ENCODE data around the gene DLX1.

Gene DLX1

DNA sequence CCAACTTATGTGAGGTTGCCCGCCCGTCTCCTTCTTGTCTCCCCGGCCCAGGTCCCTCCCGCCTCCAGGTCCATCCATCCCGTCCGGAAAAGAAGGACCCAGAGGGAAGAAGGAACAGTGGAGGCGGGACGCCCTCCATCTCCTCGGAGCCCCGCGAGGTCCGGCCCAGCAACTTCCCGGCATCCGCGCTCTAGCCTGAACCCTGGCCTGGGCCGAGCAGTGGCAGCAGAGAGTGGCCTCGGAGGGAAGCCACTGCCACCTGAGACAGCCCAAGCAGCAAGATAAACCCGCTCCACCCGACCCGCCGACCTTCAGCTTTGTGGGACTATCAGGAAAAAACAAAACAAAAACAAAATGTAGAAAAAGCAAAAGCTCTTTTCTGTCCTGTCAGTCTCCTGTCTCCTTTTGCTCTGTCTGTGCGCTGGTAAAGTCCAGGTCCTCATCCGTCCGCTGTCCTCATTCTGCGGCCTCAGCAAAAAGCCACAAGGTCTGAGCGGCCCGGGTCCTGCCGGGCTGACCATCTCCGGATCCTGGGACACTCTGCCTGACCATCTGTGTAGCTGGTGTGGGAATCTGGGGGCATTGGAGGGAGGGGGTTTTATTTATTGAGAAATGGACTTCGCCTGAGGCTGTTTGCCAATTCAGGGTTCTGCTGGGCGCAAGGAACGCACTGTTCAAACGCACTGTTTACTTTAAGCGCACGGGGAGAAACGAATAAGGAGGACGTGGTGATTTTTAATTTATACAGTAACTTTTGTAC, 3.1 kb downstream of the DLX1 start:
- DNase-seq: no peak

DNA sequence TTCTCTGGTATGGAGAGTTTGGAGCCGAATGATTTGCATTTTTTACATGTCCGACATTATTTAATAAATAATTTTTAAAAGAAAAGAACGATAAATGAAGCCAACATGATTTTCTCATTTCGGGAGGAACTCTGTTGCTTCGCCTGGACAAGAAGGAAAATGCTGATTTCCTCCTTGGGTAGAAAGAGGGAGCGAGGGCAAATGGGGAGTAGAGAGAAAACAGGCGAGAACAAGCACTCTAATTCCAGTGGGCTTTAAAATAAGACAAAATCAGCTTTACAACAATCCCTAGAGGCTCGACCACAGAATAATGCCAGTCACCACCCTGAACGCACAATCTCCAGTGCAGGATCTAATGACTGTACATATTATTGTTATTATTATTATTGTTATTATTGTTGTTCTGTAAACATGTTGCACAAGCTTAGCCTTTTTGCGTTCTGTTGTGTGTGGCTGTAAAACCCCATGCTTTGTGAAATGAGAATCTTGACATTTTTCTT, 3.7 kb downstream of the DLX1 start:
- no peak for DNase-seq

DNA sequence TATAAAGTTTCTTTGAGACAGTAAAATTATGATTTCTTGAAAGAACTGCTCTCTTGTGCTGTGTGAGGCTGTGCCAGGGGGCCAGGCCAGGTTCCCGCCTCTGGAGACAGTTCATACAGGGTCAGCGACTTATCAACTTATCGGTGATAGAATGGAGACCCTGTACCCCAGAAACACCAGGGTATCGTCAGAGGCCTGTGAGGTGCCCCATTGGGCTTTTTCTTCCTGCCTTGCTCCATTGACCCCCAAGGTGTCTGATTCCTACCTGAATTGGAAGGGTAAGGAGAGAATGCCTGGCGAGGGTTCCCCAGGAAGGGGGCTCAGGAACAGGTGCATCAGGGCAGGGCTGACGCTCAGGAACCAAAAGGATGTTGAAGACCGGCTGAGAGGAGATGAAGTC, 4.3 kb downstream of the DLX1 start:
- DNase-seq: no peak

DNA sequence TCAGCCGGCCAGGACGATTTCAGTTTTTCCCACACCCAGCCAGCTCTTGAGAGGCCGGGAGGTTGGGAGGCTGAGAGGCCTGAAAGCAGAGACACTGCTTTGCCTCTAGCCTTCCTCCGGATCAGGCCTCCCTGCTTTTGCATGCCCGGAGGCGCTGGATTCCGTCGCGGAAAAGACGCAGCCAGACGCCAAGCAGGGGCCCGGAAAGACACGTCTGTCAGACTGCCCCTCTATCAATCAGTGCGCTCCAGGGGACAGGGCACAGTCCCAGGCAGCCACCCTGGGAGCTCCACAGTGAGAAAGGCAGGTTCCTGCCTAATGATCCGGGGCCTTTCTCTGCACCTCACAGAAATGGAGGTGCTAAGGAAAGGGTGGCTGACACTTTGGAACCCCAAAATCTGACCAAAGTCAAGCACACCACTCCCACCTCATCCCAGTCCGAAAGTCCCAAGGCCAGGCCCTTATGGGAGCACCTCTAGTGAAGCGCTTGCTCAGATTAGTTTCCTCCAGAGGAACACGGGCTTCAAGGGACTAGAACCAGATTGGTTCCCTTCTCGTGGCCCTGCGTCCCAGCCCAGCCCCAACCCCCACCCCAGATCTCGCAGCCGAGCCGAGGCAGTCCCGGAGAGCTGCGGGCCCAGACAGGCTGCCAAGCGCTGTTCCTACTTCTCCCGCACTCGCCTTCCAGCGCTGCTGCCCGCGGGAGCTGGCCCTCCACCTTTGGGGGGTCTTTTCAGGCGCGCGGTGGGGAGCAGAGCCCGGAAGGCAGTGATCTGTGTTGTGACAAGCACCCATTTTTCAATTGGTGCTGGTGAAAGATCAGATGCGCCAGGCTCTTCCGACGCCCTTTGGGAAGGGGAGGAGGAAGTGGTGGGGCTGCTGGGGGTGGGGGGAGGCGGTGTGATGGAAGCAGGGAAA, 5.0 kb downstream of the DLX1 start:
- no peak for DNase-seq

DNA sequence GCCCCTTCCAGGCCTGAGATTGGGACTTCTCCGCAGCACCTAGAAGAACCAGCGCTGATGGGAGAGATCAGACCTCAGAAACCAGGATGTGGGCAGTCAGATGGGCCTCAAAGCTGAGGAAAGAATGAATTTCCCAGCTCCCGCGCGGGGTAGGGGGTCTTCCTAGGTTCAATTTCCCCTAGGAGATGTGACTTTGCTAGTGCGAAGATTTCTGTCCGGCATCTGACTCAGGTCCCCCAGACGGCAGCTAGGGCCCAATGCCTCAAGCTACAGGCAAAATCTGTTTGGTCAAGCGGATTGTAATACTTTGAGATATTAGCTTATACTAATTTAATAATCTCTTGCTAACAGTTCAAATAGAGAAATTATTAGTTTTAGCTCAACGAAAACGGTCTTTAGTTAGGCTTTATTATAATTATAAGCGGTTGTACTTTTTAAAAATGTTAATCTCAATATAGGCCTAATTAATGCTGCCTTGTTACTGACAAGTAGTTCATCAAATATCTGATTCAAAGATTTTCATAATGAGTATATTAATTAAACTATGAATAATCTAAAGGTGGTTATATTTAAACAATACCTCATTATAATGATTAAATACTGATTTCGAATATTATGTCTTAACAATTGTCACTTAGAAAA, 5.8 kb downstream of the DLX1 start:
- no peak for DNase-seq

DNA sequence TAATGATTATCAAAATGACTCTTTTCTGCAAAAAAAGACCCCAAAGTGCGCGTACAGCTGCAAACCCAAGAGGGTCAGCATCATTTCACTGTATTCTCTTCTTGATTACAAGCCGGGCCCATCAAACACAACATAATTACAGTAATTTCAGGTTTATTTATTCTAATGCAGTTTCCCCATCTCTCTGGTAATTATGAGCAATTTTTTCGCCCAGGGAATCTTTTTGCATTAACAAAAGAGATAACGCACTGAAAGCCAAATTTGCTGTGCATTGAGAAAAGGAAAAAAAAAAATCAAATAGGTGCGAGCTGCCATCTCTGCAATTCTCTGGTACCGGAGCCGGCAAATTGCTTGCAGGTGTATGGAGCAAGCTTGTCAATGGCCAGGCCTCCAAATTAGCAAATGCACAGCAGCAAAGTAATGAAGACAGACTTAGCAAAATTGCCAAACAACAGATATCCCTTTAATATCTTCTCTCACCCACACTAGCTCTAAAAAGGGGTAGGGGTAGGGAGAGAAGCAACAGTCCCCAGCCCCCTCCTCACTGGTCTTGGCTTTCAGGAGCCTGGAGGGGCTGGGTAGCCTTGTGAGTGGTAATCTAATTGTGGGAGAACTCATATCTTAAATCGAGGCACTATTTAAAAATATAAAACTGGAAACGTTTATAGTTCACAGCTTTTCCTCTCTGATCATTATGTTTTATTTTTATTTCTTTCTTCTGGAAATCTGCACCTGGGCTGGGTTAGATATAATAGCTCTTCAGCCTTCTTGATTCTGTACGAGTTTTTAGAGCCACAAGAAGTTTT, 6.7 kb downstream of the DLX1 start:
- no peak for DNase-seq

DNA sequence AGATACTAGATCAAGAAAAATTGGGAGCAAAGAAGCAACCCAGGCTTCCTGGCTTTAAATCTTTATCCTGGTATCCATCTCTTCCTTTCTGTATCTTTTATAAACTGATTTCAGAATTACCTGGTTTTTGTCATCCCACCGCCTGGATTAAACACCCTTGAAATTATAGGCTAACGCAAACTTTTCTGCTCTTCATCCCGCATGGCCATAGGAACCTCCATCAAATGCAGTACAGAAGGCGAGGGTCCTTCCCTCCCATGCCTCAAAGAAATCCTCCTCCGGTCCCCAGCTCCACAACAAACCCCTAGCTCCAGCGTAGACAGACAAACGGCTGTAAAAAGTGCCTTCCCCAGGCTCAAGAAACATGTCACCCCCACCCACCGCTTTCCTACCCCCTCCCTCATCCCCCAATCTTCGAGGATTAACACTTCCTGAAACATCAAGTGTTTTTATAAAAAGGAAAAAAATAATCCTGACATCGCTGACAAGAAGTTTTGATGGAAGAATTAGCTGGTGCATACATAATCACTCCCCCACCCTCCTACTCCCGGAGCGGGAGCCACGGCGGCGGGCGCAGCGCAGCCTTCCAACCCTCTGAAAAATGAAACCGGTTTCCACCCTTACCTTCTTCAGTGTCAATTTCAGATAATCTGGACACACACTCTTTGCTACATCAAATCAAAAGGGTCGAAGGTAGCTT, 7.6 kb downstream of the DLX1 start:
- DNase-seq: no peak

DNA sequence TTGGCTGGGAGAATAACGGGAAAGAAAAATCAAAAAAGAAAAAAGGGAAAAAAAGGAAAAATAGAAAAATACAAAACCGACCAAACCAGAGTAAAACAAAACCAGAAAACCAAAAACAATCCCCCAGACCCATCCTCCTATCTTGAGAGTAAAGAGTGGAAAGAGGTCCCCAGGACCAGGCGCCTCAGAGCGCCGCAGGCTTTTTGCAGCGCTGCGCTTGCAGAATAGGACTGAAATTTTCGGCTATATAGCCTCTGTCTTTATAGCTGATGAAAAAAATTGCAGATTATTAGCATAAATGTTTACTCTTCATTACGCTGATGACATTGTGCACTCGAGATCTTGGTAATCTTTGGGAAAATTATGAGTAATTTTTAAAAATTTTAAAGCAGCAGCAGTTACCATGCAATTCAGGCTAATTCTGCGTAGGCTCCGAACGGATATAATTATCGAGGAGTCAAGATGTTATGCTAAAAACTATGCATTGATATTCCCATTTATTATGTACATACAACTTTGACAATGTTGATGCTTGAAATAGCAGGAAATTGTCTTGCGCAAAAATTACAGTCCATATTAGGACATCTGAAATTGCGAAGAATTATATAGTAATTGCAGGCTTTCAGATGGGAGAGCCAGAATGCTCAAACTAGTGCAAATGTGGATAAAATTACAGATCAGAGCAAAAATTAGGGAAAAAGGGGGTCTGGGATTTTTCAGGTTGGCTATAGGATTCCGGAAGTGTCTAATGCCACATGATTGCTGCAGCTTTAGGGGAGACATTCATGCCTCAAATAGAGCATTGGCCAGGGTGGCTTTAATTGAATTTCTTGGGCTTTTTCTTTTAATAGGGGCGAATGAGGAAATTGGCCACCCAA, 8.3 kb downstream of the DLX1 start:
- DNase-seq: no peak

DNA sequence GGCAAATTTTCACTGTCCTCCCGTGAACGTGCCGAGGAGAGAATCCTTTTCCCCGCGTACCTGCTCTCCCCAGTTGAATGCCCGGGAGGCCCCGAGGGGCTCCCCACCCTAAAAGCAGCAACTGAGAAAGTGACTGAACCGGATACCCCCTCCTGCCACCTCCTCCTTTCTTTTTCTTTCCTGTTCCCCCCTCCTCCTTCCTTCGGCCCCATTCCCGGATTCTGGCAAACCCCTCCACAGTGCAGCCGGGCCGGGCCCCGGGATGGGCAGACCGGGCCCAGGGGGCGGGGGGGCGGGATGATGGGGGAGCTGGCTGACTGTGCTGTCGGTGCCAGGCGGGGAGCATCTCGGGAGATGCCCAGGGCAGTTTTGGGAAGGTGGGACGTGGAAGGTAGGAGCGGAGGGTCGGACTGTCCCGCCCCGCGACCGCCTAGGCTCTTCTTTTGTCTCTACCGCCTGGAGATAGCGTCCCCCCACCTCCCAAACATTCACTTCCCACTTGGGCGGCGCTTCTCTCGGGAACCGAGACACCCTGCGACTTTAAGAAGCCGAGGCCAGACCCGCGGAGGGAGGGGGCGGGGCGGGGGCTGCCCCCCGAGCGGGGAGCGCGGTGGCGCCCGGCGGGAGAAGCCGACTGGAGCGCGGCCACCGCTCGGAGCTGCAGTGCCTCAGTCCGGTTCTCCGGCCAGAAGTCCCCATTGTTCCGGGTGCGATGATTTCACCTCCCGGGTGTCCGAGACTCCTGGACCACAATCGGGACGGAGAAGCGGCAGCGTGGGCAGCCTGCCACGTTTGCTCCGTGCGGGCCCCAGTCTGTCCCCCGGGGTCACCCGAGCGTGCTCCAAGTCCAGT, 9.2 kb downstream of the DLX1 start:
- no peak for DNase-seq

DNA sequence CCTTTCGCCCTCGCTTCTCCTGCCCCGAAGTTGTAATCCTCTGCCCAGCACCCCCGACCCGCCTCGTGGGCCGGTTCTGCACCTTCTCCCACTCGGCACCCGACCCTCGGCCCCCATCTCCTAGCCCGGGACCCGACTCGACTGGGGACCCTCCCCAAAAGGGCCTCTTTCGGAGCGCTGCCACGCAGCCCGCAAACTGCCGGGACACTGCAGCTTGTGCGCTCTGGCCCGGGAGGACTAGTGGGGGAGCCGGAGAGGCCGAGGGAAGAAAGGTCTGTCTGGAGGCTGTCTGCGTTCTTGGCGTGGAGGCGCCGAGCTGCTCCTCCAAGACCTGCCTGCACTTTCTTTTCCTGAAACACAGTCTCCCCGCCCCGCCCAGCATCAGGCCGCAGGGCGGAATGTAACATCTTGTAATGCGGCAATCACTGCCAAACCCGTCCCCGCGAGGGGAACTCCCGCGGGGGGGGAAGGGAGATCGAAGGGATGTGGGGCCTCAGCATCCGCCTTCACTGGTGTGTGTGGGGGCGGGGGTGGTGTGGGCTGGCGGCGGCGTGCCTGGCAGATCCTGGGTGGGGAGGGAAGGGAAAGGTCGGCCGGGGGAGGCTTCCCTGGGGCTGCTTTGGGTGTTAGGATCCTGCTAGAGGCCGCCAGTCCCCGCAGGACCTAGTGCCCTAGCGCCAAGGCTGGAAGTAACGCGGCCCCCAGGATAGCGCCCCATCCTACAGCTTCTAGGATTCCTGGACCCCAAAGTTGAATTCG, 10.0 kb downstream of the DLX1 start:
- DNase-seq: no peak

DNA sequence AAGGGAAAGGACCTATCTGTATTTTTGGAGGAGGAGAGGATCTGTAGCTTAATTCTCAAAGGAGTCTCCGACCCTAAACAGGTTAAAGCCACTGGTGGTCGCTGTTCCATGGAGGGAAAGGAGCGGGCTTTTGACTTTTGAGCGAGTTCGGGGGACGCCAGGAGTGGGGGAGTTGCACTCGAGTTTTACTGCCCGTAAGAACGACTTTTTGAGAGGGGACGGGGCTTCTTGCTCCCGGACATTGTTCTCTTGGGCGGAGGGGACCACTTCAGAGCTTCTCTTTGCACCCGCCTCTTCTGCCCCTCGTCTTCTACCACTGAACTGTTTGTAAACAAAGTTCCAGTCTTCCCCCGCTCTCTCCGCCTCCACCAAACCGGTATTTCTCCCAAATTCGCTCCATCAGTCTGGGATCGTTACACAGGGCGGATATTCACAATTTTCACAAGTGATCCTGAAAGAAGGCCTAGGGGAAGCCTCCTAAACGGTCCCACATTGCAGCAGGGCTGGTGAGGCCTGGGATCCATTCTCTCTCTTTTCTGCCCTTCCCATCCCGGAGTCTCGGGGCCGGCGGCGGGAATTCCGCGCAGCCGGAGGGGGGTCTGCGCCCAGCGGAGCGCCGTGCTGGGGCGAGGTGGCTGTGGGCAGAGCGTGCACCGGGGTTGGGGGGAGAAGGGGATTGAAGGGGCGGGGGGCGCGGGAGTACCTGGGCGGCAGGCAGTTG, 10.8 kb downstream of the DLX1 start:
- no peak for DNase-seq

DNA sequence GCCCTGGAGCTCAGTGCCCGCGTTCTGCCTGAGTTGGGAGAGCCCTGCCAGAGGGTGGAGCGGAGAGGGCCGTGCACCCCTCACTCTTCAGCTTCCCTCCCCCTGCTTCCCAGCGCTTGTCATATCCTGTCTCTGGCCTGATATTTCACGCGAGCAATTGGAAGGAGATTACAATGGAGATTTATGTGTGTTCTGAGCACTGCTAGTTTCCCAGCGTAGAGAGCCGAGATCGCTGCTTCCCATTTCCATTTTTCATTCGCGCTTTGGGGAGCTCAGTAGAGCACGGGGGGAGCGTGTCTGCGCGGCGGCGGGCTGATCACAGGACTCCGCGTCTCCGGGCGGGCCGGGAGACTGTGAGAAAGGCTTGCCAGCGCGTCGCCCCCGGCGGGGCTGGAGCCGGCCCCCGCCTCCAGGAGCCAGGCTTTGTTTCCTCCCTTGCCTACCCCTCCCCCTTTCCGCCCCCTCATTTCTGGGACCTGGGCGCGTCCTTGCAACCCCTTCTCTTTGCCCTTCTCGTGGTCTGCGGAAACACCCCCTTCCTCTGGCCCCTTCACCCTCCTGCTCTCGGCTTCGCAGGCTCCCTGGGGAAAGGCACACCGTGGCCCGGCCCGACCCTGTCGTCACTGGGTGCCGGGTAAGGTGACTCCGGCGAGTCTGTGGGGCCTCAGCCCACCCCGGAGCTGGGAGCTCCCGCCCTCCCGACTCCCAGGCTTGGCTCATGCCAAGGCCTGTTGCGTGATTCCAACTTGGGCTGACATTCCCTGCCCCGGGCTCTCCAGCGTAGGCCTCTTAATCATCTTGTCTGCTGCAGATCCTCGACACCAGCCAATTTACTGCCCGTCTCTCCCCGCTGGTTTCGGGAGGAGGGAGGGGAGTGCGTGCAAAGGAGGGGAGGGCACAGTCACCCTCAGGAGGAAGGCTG, 11.6 kb downstream of the DLX1 start:
- DNase-seq: no peak

DNA sequence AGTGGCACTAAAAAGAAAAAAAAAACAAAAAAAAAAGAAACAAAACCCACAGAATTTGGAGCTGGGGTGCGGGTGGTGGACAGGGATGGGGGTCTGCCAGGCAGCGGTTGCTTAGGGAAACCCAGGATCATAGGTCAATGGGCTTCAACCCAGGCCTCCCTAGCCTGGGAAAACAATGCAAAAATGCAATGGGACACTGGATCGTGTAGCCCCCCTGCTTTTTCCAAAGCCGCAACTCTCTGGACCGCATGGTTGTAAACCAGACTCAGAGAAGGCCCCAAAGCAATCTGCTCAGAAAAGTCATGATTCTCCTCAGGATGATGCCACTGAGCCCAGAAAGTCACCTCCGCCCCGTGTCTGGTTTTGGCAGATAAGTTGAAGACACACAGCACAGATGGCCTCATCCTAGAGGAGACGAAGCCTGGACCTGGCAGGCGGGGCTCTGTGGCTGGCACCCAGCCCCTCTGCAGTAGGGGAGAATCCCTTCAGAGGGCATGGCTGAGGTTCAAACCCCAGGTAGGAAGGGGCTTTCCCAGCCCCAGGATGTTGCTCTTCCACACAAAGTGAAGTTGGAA, 12.3 kb downstream of the DLX1 start:
- no peak for DNase-seq

DNA sequence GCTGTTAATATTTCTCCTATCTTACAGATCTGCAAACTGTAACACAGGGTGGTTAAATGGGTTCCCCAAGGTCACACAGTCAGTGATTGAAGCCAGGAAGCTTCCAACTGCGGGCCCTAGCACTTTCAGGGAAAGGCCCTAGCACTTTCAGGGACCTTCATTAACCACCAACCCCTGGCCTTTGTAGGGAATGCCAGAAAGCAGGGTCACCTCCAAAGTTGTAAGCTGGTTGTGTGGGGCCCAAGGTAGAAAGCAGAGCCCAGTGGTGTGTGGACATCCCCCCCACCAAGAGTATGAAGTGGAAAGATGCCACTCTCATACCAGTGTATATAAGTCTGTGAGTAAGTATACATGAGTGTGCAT, 13.0 kb downstream of the DLX1 start:
- no peak for DNase-seq

DNA sequence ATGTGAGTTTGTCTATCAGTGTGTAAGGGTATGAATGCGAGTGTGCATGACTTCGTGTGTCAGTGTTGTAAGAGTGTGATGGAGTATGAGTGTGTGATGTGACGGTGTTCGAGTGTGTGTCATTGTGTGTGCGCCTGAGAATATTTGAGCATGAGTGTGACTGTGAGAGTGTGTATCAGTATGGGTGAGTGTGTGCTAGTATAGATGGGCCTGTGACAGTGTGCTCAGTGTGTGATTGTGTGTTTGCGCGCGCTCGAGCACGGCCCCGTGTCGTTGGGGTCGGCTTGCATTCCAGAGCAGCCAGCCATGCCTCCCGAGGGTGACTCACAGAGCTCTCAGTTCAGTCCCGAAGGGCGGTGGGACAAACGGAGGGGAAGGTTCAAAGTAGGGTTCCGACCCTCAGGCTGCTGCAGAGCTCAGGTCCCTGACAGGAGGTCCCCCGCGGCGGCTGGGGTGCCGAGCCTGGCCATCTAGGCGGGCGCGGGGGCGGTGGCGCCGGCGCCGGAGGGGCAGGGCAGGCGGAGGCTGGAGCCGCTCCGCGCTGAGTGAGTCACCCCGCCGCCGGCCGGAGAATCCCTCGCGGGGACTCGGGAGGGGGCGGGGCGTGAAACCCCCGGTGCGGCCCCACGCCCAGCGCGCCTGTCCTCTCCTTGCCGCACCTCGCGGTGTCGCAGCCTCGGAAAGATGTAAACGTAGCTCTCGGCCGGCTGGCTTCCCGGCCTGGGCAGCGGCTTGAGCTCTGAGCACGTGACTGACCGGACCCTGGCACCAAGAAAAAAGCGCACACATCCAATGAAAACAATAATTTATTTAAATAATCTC, 13.6 kb downstream of the DLX1 start:
- no peak for DNase-seq

DNA sequence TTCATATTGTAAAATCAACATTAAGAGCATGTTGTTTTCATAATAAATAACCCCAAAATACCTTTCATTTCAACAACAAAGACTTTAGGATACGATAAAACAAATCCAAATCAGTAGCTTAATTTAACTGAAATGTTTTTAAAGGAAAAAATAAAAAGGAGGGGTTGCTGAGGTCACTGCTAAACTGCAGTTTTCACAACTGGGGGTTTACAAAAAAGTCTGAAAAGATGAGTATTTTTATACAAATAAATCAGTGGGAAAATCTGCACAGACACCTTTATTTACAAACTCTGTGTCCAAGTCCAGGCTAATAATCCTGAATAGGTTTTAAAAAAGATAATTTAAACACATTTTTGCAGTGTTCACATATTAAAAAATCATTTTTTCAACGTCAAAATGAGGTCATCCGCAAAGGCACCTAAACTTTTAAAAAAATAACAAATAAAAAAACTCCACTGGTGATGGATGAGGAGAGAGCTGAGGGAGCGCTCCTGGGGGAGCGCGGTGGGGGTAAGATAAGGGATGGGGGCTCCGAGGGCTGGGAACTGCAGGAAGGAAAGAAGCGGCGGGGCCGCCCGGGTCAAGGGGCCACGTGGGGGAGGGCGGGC, 14.3 kb downstream of the DLX1 start:
- no peak for DNase-seq

Data from cortex of kidney (tissue), 1 donor.